Body of pancreas (tissue), 4 donors: ENCODE measurements around the gene SLC38A10. TPM values are rescaled to one million over a fixed set of nuclear protein-coding genes. Genes with fewer than 3 reads are reported as not detected.

ENCODE experiments used
- ATAC-seq: fragments of 150-250 bp; one replicate; pipeline ENCODE4 v1.9.1; 2016
- DNase-seq, 4 donors: peaks; one replicate each; pipeline ENCODE4 v3.0.0-alpha.2; 2019
- H3K27ac ChIP-seq, 4 donors: fragments of 200-600 bp; sonication (generic); 1 replicate in 3 of 4; 2 replicates in 1 of 4; pipeline versions ENCODE4 v1.5.1 to v1.6.1; 2016 to 2019; ENCODE audit warnings: mild to moderate bottlenecking in 1 of 4, mixed read lengths in 1 of 4, moderate library complexity in 1 of 4
- H3K27me3 ChIP-seq, 2 donors: fragments of 200-600 bp; sonication (generic); one replicate each; pipeline ENCODE4 v1.6.0; 2016; ENCODE audit warnings: mild to moderate bottlenecking in 1 of 2
- H3K36me3 ChIP-seq, 2 donors: fragments of 200-600 bp; sonication (generic); replicated peaks in 1 of 2; 2 replicates each; pipeline ENCODE4 v1.5.1; 2016; ENCODE audit warnings: low read depth in 2 of 2; ENCODE audit not compliant: insufficient read depth in 1 of 2
- H3K4me1 ChIP-seq: fragments of 200-600 bp; sonication (generic); one replicate; pipeline ENCODE4 v1.6.0; 2016
- H3K4me3 ChIP-seq, 2 donors: fragments of 200-600 bp; sonication (generic); 1 replicate in 1 of 2; 2 replicates in 1 of 2; pipeline ENCODE4 v1.5.1; 2016 to 2019
- H3K9me3 ChIP-seq, 3 donors: fragments of 200-600 bp; sonication (generic); 1 replicate in 2 of 3; 2 replicates in 1 of 3; pipeline ENCODE4 v1.5.1; 2016
- POLR2A ChIP-seq, 3 donors: fragments of 450-650 bp; IDR thresholded peaks; one replicate each; pipeline ENCODE4 v1.6.1; 2016; ENCODE audit warnings: antibody characterized with exemption in 3 of 3, mild to moderate bottlenecking in 2 of 3
- WGBS, 2 donors: methylation state at CpG; one replicate each; pipeline ENCODE4 v1.1.5; 2017; 5-methylcytosine and 5-hydroxymethylcytosine counted together
- intact Hi-C: fragments of 100-400 bp; cut with DNase I; formaldehyde crosslinking; loops from one replicate; pipeline ENCODE4 v1.15.1; 2023
- total RNA-seq, 2 donors: library from RNA; depleted of rRNA; stranded (reverse); fragments of >200 nt; gene quantifications; one replicate each; pipeline ENCODE4 v1.1.0, GENCODE V29; 2016
- TF ChIP-seq, protein P1 (sequence below), 7 experiments: fragments of 450-650 bp in 4 of 7; fragments of 200-600 bp in 3 of 7; sonication (generic) in 3 of 7; IDR thresholded peaks; one replicate each; pipeline ENCODE4 v1.5.1; 2016 to 2019; ENCODE audit warnings: antibody characterized with exemption in 7 of 7

Gene SLC38A10
- total RNA-seq, 2 donors from 2014 or later, result 102 to 203 TPM

DNA sequence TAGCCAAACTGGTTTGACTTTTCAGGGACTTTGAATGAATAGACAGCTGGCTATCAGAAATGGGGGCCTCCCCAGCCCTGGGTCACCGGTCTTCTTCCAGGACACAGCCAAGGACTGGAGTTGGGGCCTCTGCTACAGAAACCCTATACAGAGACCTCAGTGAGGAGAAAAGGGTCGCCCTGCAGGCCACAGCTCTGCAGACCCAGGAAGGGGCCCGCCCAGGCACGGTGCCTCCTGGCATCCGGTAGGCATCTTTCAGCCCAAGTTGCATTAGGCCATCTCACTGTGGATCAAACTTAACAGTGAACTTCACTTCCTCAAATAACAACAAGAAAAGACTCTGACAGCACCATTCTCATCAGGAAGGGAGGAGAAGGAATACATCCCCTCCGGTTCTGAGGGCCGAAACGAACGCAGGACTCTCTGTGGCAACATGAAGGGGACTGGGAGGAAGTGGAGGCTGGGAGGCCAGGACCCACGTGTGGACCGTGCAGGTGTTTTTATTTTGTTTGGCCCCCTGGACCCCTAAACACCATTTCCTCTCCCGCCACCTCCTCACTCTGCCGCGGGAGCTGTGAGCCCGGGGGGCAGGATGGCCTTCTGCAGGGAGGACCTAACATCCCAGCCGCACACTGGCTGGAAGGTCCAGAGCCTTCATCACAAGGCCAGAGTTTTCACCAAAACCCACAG is 7.2 kb downstream of the SLC38A10 start:
- Histone ChIP-seq H3K9me3 (no peaks in the 10 kb centered on the region), H3K27ac (peak overlapping the region in 1 of 4 donors; percentile 1), H3K27me3 (no peaks in the 10 kb centered on the region), H3K4me3 (no peak overlapping the region), H3K36me3 (peaks cover 4 to 8% of the 10 kb centered on the region in 2 donors), H3K4me1 (peaks cover 31% of the 10 kb centered on the region)
- no peak for ATAC-seq
- no peak for DNase-seq
- intact Hi-C loops, result loop anchor here (10.0 kb wide), 1 partner anchor 197 kb away; no protein-coding TSS in a partner anchor
- 77 to 82% methylated on average over 13 to 16 of the region's 16 CpGs for WGBS, 2 donors
- TF ChIP-seq POLR2A (IDR thresholded peaks at IDR 0.05), result no peak
- TF ChIP-seq, protein P1, sequence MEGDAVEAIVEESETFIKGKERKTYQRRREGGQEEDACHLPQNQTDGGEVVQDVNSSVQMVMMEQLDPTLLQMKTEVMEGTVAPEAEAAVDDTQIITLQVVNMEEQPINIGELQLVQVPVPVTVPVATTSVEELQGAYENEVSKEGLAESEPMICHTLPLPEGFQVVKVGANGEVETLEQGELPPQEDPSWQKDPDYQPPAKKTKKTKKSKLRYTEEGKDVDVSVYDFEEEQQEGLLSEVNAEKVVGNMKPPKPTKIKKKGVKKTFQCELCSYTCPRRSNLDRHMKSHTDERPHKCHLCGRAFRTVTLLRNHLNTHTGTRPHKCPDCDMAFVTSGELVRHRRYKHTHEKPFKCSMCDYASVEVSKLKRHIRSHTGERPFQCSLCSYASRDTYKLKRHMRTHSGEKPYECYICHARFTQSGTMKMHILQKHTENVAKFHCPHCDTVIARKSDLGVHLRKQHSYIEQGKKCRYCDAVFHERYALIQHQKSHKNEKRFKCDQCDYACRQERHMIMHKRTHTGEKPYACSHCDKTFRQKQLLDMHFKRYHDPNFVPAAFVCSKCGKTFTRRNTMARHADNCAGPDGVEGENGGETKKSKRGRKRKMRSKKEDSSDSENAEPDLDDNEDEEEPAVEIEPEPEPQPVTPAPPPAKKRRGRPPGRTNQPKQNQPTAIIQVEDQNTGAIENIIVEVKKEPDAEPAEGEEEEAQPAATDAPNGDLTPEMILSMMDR (IDR thresholded peaks at IDR 0.05), result no peak

DNA sequence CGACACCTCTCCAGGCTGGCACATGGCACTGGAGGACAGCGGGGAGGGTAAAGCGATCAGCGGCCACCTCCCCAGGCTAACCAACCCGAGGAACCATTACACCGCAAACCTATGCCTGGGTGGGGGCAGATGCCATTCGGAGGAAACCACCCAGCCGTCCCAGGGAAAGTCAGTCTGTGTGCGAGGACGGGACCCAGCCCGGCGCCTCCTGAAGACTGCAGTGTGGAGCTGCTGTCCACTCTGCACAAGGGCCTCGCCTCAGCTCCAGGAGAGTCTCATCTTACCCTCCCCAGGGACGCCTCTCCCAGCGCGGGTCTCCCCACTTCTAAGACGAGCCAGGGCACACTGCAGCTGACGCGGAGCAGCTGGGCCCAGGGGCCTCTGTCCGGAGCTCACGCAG is 8.0 kb downstream of the SLC38A10 start:
- Histone ChIP-seq H3K4me1 (peaks cover 25% of the 10 kb centered on the region), H3K36me3 (peaks cover 6 to 8% of the 10 kb centered on the region in 2 donors)
- no peak for ATAC-seq

DNA sequence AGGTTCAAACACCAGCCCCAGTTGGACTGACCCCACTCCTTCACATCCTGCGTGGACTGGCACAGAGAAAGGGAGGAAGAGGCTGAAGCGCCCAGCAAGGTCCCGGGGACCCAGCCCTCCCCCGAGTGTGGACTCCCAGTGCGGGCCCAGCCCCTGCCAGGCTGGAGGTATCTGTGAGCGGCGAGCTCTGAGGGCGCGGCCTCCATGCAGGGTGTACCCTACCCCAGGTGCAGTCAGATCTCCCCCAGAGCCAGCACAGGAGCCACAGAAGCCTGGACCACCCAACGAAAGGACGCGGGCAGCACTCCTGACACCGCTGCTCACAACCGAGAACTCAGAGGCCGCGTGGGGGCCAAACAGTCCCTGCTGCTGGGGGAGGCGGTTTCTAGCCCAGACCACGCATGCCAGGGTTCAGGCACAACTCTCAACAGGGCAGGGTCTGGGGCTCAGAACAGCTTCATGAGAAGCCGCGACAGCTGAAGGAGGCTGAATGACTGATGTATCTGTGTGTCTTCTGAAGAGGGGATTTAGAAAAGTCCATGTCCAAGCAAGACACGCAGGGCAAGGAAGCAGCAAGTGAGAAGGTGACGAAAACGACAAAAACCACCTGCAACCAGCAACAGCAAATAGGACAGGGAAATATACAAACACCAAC is 8.5 kb downstream of the SLC38A10 start:
- Histone ChIP-seq H3K9me3 (no peaks in the 10 kb centered on the region), H3K36me3 (peaks cover 8 to 10% of the 10 kb centered on the region in 2 donors), H3K27ac (peak overlapping the region in 3 of 4 donors; percentile 4 to 63 (median 54)), H3K4me3 (no peak overlapping the region), H3K4me1 (peaks cover 21% of the 10 kb centered on the region), H3K27me3 (no peaks in the 10 kb centered on the region)
- no peak for ATAC-seq
- intact Hi-C loops, result loop anchor here (10.0 kb wide), 1 partner anchor 198 kb away; no protein-coding TSS in a partner anchor
- 83 to 86% methylated on average over 13 to 22 of the region's 23 CpGs for WGBS, 2 donors
- no peak for TF ChIP-seq POLR2A (IDR thresholded peaks at IDR 0.05)
- TF ChIP-seq, protein P1 (IDR thresholded peaks at IDR 0.05), result no peak
- DNase-seq, result no peak

More for the DNA sequence above, 8.0 kb downstream of the SLC38A10 start:
- no peaks in the 10 kb centered on the region for H3K9me3 ChIP-seq
- H3K27ac ChIP-seq, result no peak overlapping the region
- intact Hi-C loops, result loop anchor here (10.0 kb wide), 1 partner anchor 198 kb away; no protein-coding TSS in a partner anchor
- no peak for DNase-seq
- no peaks in the 10 kb centered on the region for H3K27me3 ChIP-seq
- TF ChIP-seq POLR2A (IDR thresholded peaks at IDR 0.05), result no peak
- TF ChIP-seq, protein P1 (IDR thresholded peaks at IDR 0.05), result no peak
- WGBS, 2 donors, result 89 to 97% methylated on average over 6 to 21 of the region's 21 CpGs
- no peak overlapping the region for H3K4me3 ChIP-seq

DNA sequence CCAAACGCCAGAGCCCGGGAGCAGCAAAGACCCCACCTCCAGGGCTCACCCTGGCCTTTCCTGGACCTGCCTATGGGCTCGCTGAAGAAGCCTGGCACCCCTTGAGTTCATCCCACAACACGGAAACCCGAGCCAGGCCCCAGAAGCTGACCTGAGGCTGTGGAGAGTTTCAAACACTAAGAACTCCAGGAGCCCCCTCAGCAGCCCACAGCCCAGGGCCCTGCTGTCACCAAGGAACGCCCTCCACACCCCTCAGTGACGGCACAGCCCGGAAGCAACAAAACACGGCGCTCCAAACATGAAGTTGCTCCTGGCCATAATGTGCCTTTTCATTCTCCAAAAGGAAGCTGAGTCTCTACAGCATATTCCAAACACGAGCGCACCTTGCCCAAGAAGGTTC is 9.2 kb downstream of the SLC38A10 start:
- Histone ChIP-seq H3K4me1 (peaks cover 14% of the 10 kb centered on the region), H3K9me3 (no peaks in the 10 kb centered on the region), H3K36me3 (peaks cover 8 to 10% of the 10 kb centered on the region in 2 donors), H3K27ac (peak overlapping the region in 3 of 4 donors; percentile 4 to 63 (median 54)), H3K27me3 (no peaks in the 10 kb centered on the region), H3K4me3 (no peak overlapping the region)
- TF ChIP-seq POLR2A (IDR thresholded peaks at IDR 0.05), result no peak
- TF ChIP-seq, protein P1 (IDR thresholded peaks at IDR 0.05), result no peak
- intact Hi-C loops, result loop anchor here (10.0 kb wide), 1 partner anchor 199 kb away; no protein-coding TSS in a partner anchor
- no peak for DNase-seq
- peak; percentile 4 for ATAC-seq
- 70 to 88% methylated on average over 7 to 12 of the region's 12 CpGs for WGBS, 2 donors
